Fibroblast of gingiva (primary cell): ENCODE data around the gene FAF1.
"Not testable (repeated sequence)": the region's sequence is repeated elsewhere in the genome, so short reads cannot be mapped to it uniquely, and the experiment has no call there.

Experiments
- DNase-seq: peaks from one replicate; pipeline ENCODE4 v3.0.0-alpha.2; 2011; ENCODE audit warnings: low read depth

The FAF1 gene

DNA sequence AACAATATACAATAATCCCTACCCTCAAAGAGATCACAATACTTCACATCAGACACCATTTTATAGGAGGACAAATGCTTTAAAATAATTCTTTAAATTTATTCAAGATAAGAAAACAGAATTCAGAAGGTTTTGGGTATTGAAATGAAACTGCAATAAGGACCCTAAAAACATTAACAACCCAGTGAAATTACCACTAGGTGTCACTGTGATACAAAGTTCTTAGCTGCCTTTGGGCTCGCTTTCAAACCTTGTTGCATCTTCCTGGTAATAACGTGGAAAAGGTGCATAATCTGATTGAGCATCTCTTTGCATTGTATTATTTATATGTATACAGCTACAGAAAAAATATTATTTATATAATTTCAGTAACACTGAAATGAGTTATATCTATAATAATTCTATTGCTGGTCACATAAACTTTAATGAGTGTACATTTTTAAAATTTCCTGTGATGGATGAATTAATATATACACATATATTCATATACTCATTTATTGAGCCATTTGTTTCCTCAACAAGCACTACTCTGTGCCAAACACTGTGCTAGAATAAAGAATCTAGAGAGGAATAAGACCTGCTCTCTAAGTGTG is 185.2 kb downstream of the FAF1 start:
- DNase-seq = peak; percentile 44

DNA sequence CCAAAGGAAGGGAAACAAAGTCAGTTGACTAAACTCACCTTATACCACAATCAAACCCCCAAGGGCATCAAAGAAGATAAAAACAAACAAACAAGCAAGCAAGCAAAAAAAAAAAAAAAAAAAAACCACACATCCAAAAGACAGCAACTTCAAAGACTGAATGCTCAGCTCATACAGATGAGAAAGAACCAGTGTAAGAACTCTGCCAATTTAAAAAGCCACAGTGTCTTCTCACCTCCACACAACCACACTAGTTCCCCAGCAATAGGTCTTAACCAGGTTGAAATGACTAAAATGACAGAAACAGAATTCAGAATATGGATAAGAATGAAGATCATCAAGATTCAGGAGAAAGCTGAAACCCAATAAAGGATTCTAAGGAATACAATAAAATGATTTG is 193.4 kb downstream of the FAF1 start:
- DNase-seq = no peak

DNA sequence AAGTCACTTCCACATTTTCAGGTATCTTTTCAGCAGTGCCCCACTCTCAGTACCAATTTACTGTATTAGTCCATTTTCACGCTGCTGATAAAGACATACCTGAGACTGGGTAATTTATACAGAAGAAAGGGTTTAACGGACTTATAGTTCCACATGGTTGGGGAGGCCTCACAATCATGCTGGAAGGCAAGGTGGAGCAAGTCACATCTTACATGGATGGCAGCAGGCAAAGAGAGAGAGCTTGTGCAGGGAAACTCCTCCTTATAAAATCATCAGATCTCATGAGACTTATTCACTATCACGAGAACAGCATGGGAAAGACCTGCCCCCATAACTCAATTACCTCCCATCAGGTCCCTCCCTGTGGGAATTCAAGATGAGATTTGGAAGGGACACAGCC is 203.5 kb downstream of the FAF1 start:
- not testable (repeated sequence) for DNase-seq

DNA sequence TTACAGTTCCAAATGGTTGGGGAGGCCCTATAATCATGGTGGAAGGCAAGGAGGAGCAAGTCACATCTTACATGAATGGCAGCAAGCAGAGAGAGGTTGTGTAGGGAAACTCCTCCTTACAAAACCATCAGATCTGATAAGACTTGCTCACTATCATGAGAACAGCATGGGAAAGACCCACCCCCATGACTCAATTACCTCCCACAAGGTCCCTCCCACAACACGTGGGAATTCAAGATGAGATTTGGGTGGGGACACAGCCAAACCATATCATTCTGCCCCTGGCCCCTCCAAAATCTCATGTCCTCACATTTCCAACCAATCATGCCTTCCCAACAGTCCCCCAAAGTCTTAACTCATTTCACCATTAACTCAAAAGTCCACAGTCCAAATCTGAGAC is 205.3 kb downstream of the FAF1 start:
- DNase-seq = not testable (repeated sequence)

DNA sequence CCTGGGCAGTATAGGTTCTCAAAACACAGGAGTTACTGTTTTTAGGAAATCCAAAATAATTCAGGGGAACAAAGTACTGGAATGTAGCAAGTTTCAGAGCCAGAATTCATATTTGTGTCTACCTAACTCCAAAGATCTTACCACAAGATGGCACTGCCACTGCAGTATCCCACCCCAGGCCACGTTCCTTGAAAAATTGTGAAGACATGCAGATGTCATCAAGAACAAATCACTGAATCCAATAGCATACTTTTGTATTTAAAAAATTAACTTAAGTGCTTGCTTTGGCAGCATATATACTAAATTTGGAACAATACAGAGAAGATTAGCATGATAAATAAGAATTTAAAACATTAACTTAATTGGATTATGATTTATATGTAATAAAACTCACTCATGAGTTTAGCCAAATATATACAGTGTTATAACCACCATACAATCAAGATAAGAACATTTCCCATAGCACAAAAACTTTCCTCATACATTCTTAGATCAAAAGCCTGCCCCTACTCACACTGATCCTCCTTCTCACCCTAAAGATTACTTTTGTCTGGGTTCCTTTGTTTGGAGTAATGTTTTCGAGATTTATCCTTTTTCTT is 209.9 kb downstream of the FAF1 start:
- peak; percentile 32 for DNase-seq

DNA sequence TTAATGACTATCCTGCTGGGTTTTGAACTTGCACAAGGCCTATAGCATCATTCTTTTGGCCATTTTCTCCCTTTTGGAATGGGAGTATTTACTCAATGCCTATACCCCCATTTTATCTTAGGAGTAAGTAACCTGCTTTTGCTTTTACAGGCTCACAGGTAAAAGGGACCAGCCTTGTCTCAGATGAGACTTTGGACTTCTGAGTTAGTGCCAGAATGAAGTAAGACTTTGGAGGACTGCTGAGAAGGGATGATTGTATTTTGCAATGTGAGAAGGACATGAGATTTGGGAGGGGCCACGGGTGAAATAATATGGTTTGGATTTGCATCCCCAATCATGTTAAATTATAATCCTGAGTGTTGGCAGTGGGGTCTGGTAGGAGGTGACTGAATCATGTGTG is 212.7 kb downstream of the FAF1 start:
- peak; percentile 13 for DNase-seq

DNA sequence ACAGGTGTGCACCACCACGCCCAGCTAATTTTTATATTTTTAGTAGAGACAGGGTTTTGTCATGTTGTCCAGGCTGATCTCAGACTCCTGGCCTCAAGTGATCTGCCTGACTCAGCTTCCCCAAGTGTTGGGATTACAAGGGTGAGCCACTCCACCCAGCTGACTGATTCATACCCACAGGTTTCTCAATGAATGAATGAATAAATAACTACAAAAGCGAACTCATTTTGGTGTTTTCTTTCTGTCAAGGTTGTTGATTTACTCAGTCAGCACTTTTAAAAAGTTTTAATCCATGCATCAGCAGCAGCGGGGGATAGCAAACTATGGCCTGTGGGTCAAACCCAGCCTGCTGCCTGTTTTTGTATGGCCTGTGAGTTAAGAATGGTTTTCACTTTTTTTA is 217.5 kb downstream of the FAF1 start:
- DNase-seq = no peak

DNA sequence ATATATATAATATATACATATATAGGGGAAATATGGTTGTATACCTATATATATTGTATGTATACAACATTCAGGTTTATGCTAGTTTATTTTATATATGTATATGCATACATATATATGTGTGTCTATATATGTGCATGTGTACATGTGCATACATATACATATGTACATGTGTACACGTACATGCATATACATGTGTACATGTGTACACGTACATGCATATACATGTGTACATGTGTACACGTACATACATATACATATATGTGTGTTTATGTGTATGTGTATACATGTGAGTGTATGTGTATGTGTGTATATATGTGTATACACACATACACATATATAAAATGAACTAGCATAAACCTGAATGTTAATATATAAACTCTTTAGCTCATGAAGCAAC is 220.9 kb downstream of the FAF1 start:
- no peak for DNase-seq

DNA sequence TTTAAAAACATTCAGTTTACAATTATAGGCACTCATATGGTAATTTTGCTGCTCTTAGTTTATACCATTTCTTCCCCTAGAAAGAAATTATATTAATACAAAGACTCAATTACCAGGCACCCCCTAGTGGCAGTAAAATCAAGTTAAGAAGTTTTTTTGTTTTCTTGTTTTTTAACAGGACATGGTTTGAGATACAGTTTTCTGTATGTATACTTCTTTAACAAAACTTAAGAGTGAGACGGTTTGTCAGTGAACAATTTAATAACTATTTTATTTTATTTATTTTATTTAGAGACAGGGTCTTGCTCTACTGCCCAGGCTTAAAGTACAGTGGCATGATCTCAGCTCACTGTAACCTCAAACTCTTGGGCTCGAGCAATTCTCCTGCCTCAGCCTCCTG is 224.6 kb downstream of the FAF1 start:
- peak; percentile 16 for DNase-seq

DNA sequence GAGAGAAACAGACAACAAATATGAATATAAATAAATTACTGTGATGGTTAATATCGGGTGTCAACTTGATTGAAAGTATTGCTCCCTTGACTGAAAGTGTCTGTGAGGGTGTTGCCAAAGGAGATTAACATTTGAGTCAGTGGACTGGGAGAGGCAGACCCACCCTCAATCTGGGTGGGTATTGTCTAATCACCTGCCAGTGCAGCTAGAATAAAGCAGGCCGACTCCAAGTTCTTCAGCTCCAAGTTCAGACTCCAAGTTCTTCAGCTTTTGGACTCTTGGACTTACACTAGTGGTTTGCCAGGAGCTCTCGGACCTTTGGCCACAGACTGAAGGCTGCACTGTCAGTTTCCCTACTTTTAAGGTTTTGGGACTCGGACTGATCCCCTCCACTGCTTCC is 232.5 kb downstream of the FAF1 start:
- not testable (repeated sequence) for DNase-seq

DNA sequence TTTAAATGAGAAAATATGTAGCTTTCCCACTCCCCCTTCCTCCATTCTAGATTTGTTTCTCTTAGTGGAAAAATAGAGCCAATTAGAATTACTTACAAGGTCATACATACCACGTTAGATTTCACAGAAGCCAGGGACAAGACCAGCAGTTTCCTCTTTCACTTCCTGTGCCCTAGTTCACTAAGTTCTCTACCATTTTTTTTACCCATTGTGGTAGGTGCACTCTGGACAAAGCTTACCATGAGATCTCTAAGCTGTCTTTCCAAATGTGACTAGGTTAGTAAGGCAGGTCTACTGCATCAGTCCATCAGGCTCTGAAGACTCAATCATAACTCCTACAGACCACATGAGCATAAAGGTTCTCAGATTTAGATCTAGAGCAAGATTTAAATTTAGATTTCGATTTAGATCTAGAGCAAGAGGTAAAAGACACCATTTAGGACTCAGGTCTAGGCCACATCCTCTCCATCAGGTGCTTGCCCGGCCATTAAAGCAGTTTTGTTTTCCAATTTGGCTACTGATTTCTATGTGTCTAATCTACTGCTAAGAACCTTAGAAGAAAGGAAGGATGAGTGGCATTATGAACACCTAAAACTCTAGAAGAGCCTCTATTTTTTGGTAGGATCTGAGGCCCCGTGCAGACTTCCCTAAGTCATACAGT is 235.3 kb downstream of the FAF1 start:
- DNase-seq = no peak

DNA sequence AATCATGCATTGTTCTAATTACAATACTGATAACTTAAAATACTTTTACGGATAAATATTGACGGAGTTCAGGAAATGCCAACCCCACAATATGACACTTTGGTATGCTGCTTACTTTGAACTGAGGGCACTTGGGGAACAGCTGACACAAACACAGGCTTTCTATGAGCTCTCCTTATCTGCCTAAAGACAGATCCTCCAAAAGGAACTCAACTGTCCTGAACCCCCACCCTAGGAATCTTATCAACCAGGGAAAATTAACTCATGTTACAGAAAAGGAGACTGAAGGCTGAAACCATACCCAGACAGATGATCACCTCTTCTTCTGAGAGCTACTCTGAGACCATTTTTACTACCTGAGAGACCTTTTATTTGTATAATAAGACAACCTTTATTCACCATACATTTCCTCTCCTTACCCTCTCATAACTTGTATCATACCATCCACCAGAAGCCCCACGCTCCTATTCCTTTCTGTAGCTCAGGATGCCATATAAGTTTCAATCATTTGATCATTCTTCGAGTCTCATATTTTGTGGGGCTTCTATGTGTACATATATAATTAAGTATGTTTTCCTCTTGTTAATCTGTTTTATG is 239.5 kb downstream of the FAF1 start:
- no peak for DNase-seq

DNA sequence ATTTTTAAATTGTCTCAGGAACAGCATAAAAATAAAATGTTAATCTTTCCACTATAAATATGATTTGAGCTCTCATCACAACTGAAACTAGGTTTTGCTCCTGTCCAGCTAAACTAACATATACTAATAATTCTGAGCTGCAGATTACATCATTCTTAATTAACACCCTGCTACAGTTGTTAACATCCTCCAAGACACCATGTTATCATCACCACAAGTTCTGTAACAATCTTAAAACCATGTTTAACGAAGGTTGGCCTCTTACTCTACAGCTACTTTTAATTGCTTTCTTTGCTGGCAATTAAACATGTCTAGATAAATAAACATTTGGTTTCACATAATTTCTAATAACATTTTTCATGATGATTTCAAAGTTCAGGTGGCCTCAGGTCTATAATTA is 240.9 kb downstream of the FAF1 start:
- no peak for DNase-seq

DNA sequence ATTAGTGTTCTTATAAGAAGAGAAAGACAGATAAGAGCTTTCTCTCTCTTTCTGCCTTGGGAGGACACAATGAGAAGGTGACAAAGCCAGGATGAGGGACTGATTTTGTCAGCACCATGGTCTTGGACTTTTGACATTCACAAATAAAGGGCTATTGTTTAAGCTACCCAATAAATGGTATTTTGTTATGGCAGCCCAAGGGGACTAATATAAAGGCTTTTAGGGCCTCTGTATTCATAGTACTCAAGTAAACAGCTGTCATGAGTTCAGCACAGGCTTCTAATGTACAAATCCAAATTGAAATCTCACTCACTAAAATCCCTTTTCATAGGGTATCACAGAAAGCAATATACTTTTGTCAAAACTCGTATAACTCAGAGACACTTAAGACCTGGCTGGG is 242.7 kb downstream of the FAF1 start:
- DNase-seq = no peak

DNA sequence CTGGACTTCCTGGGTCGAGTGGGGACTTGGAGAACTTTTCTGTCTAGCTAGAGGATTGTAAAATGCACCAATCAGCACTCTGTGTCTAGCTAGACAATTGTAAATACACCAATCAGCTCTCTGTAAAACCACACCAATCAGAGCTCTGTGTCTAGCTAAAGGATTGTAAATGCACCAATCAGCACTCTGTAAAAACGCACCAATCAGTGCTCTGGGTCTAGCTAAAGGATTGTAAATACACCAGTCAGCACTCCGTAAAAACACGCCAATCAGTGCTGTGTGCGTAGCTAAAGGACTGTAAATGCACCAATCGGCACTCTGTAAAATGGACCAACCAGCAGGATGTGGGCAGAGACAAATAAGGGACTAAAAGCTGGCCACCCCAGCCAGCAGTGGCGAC is 243.6 kb downstream of the FAF1 start:
- not testable (repeated sequence) for DNase-seq

DNA sequence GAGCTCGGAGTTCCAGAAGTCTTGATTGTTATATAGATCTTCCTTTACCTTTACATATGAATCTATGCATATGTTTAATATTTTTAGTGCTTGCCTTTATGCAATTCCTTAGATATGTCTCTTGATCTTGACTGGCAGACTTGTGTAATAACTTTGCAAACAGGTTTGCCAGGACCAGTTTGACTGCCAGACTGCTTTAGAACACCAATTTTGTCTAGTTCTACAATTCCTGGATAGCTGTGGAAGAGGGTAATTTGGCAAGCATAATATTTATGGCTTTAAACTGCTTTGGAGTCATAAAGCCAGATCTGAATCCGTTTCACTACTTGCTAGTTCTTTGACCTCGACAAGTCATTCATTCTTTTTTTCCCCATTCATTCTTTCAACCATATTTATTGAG is 250.0 kb downstream of the FAF1 start:
- DNase-seq = no peak

DNA sequence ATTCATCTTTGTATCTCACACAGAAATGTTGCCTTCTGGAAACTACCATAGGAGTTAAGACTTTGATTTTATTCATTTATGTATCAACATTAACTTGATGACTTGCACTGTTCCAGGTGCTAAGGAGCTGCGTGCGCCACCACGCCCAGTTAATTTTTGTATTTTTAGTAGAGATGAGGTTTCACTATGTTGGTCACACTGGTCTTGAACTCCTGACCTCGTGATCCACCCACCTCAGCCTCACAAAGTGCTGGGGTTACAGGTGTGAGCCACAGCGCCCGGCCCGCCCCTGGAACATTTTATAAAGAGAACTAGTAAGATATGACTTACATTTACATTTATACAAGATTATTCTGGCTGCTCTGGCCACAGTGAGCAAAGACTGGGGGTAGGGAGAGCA is 252.2 kb downstream of the FAF1 start:
- DNase-seq = no peak

DNA sequence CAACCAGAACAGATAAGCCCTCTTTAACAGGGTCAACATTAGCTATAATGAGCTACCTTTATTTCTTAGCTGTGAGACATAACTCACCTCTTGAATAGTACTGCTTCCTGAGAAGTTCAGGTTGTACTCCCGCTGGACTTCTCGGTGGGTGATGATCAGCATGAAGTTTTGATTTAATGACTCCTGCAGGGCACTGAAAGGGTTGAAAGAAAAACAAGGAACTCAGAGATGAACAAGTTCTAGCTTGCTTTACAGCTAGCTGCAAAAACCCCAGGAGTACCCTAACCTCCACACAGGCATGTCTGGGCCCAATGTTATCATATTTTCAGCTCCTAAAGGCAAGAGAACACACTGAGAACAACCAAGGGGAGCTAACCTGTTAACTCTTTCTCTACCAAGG is 254.4 kb downstream of the FAF1 start:
- no peak for DNase-seq

DNA sequence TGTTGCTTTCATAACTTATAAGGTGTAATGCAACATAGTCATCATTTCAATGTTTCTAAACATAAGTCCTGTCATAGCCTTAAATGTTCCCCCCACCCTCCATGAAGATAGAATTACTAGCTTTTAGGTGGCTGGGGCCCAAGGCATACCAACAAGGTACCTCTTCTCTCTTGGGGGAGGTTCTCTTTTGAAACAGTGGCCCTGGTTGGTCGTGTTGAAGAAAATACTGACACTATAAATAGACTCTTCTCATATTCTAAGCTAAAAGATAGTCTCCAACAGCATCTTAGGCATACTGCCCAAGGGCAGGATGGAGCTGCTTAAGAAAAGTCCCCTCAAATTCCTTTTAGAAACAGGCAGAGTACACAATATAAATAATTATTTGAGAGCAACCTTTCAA is 255.0 kb downstream of the FAF1 start:
- no peak for DNase-seq

DNA sequence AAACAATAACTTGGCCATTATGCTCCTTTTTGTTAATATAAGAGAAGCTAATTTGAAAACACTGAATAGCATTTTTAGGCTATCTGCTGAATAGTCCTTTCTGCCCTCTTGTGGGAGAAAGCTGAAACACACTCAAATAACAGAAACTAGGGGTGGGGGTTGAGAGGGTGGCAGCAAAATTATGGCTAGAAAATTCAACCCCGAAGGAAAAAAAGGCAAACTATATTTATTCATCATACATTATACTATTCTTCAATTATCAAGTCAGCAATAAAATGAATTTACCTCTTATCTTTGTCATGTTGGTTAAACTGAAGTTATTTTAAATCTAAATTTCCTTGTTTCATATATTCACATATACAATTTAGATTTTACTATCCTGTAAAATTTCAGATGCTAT is 255.9 kb downstream of the FAF1 start:
- DNase-seq = peak; percentile 12

DNA sequence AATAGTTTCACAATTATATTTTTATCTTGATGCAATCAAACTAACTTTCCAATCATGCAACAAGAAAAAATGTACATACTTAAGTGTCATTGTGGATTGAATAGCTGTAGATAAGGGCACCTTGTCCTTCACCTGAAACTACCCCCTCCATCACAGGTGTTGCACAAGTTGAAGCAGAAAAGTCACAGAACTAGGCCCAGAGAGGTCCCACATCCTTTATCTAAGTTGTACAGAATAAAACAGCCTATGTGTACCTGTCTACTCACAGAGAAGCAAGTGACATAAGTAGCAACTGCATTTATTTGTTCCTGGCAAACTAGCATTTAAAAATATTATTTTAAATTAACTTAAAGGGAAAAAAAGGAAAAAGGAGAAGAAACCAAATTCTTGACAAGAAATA is 256.8 kb downstream of the FAF1 start:
- DNase-seq = no peak

DNA sequence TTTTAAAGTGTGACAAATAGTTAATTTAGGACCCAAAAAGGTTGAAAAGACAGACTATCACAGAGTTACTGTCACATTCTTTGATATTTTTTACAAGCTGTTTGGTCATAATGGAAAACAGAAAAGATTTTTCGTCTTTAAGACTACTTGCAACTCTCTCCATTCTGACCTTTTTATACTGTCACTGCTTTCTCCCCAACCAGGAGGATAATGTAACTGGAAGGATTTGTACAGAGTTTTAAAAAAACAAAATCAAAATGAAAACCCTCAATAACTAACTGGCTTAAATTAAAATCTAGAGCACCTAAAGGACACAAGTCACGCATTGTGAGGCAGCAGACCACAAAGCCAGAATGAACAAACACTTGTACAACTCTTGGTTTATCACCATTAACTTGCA is 257.7 kb downstream of the FAF1 start:
- no peak for DNase-seq

DNA sequence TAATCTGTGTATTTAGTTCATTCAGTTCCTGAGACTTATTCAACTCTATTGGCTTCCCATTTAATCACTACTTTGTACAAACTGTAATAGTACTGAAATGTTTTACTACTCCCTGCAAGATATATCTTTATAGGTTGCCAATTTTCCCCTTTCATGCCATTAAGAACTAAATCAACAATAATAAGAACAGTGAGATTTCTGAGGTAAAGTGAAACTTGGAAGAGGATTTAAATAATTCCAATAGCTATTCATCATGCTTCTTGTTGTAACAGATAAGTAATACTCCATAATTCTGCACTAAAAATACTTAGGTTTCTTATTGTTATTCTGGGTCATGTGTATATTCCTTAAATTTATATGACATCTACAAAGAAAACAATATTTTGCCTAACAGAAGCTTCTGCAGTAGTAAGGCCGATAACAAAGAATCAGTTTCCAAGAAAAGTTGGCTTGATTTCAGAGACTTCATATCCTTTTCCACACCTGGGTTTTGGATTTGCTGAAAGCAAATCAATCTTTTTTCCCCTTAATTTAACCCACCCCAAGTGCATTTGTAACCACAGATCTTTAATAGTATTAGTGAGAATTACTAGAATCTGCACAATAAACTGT is 258.3 kb downstream of the FAF1 start:
- no peak for DNase-seq
